Prostate gland (tissue), 2 donors: Measurements from ENCODE around the gene STXBP6.

Source experiments
- CTCF ChIP-seq, 4 experiments: fragments of 200-600 bp in 2 of 4; fragments of 450-650 bp in 2 of 4; sonication (generic) in 2 of 4; IDR thresholded peaks; 1 replicate in 3 of 4; 2 replicates in 1 of 4; pipeline ENCODE4 v1.5.1; 2016 to 2019; ENCODE audit warnings: antibody characterized with exemption in 4 of 4, mild to moderate bottlenecking in 2 of 4, moderate library complexity in 2 of 4
- POLR2A ChIP-seq: fragments of 450-650 bp; IDR thresholded peaks from one replicate; pipeline ENCODE4 v1.6.1; 2016; ENCODE audit warnings: antibody characterized with exemption, mild to moderate bottlenecking

DNA sequence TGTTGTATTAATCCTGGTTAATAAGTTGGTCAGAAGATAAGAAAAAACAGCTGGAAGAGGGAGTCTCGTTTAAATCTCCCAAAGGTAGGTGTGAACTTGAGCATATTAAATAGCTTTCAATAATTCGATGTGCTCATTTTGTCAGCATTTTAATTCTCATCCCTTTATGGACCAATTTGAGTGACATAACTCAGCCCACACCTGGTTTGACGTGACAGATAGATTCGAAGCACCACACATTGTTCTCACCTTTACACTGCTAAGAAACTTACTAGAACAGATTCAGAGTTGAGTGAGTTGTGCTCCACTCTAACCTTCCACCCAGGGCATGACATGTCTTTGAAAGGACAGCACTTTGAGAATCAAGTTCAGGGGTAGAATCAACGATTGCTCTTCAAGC, 254.5 kb downstream of the STXBP6 start:
- TF ChIP-seq POLR2A (no peak), CTCF (IDR thresholded peaks at IDR 0.05) (no peak)
